HFFc6 (cell line): ENCODE measurements around the gene NLGN1. TPM values are rescaled to one million over a fixed set of nuclear protein-coding genes. Genes with fewer than 3 reads are reported as not detected.

ENCODE experiments used
- DNase-seq: peaks from one replicate; pipeline ENCODE4 v3.0.0-alpha.2; 2018
- H3K27ac Mint-ChIP-seq: 2 replicates; pipeline ENCODE4 v1.8.0; 2020; ENCODE audit warnings: mild to moderate bottlenecking, mixed read lengths
- H3K27me3 Mint-ChIP-seq: 2 replicates; pipeline ENCODE4 v1.8.0; 2021; ENCODE audit warnings: mild to moderate bottlenecking, moderate library complexity, mixed read lengths; ENCODE audit not compliant: insufficient read depth
- H3K36me3 Mint-ChIP-seq: 2 replicates; pipeline ENCODE4 v1.8.0; 2021; ENCODE audit warnings: low read depth, mixed read lengths
- H3K4me1 Mint-ChIP-seq: 2 replicates; pipeline ENCODE4 v1.8.0; 2020; ENCODE audit warnings: low read depth, mixed read lengths
- H3K4me3 Mint-ChIP-seq: 2 replicates; pipeline ENCODE4 v1.8.0; 2020; ENCODE audit warnings: mild to moderate bottlenecking, moderate library complexity, mixed read lengths
- H3K9me3 Mint-ChIP-seq: 2 replicates; pipeline ENCODE4 v1.8.0; 2020; ENCODE audit warnings: mild to moderate bottlenecking, mixed read lengths
- total RNA-seq, 6 experiments: library from RNA; stranded (reverse); fragmentation: NEBNext Ultra II Directional; extraction: Animal tissue kit (Norgen Biotek cat#: 25700); gene quantifications; 2 replicates in 1 of 6; 3 replicates in 5 of 6; pipeline ENCODE4 v1.2.3, GENCODE V29; 2021
- TF ChIP-seq, protein P1 (sequence below): fragments of 200-600 bp; sonication (generic); IDR thresholded peaks from 2 replicates; pipeline ENCODE4 v1.5.0; 2021; ENCODE audit warnings: antibody characterized with exemption, mild to moderate bottlenecking

Gene NLGN1
- total RNA-seq, 6 experiments from 2014 or later, result 10.0 to 17.2 (median 15.7) TPM

DNA sequence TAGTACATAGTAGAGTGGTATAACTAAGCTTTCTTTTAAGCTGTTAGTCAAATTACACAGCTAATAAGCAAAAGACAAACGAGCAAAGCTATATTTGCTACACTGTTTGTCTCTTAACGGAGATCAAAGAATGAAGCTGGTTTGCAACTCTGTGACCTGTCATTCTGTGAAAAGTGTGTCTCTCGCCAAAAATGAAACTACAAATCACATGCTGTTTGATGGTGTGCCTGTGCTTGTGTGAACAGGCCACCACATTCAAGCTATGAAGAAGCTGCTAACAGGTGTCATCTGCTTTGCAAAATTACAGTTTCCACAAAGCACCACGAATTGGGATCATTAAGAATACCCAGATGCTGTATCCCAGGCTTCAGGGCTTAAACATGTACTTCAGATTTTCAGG lies 793.8 kb downstream of the NLGN1 start:
- no peaks in the 10 kb centered on the region for H3K36me3 Mint-ChIP-seq
- H3K4me1 Mint-ChIP-seq, result peaks cover 34% of the 10 kb centered on the region
- H3K27me3 Mint-ChIP-seq, result no peaks in the 10 kb centered on the region; the same call in 1 of the 2 replicates
- TF ChIP-seq, protein P1, sequence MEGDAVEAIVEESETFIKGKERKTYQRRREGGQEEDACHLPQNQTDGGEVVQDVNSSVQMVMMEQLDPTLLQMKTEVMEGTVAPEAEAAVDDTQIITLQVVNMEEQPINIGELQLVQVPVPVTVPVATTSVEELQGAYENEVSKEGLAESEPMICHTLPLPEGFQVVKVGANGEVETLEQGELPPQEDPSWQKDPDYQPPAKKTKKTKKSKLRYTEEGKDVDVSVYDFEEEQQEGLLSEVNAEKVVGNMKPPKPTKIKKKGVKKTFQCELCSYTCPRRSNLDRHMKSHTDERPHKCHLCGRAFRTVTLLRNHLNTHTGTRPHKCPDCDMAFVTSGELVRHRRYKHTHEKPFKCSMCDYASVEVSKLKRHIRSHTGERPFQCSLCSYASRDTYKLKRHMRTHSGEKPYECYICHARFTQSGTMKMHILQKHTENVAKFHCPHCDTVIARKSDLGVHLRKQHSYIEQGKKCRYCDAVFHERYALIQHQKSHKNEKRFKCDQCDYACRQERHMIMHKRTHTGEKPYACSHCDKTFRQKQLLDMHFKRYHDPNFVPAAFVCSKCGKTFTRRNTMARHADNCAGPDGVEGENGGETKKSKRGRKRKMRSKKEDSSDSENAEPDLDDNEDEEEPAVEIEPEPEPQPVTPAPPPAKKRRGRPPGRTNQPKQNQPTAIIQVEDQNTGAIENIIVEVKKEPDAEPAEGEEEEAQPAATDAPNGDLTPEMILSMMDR, result no peak
- H3K4me3 Mint-ChIP-seq, result no peak overlapping the region
- H3K27ac Mint-ChIP-seq, result no peak overlapping the region
- no peak for DNase-seq
- no peaks in the 10 kb centered on the region for H3K9me3 Mint-ChIP-seq

DNA sequence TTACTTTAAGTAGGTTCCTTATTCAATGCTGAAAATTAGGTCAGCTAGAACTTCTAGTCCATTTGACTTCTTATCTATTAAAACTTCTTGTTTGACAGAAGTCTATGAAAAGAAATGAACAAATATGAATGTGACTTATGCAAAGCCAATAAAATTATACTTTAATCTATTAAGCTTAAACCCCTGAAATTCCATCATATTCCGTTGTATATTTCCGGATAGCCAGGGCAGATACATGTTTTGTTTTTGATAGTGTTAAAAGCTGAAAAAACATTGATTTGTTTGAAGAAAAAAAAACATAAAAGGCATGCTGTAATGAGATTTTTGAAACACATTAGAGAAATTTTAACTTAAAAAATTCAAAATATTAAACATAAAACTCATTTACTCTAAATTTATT lies 794.4 kb downstream of the NLGN1 start:
- Mint-ChIP-seq H3K27me3 (no peaks in the 10 kb centered on the region; the same call in 1 of the 2 replicates), H3K4me3 (no peak overlapping the region), H3K9me3 (no peaks in the 10 kb centered on the region), H3K27ac (no peak overlapping the region), H3K4me1 (peaks cover 29% of the 10 kb centered on the region), H3K36me3 (no peaks in the 10 kb centered on the region)
- no peak for DNase-seq
- TF ChIP-seq, protein P1, result no peak

DNA sequence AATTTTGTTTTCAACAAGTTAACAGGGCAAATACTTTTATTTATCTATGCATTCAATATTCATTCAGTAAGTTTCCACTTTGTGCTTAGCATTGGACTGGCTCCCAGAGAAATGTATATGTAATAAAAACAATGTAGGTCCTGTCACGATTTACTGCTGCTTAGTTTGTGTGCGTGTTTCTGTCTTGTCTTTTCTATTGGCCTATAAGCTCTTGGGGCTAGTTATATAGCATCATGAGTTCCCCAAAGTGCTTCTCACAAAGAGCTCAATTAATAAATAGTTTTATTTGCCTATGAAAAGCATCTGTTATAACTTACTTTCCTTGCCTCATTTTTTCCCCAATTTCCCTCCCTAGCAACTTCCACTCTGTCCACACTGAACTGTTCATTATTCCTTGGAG lies 794.9 kb downstream of the NLGN1 start:
- Mint-ChIP-seq H3K4me3 (no peak overlapping the region), H3K27ac (no peak overlapping the region), H3K36me3 (no peaks in the 10 kb centered on the region), H3K27me3 (no peaks in the 10 kb centered on the region; the same call in 1 of the 2 replicates), H3K4me1 (peaks cover 29% of the 10 kb centered on the region), H3K9me3 (no peaks in the 10 kb centered on the region)
- TF ChIP-seq, protein P1, result no peak
- DNase-seq, result no peak

DNA sequence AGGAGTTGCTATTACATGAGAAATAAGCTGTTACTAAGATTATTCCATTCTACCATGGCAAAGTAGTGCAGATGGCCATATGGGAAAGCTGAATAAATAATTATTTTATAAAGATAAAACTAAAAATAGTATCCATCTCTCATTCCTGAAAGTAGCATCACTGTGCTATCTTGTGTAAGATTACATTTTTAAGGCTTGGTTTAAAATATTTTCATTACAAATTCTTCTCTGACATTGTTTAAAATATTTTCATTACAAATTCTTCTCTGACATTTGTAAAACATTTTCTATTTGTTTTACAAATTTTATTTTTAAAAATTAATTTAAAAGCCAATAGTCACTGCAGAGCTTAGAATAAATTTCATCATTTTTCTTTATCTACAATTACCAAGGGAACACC lies 796.1 kb downstream of the NLGN1 start:
- Mint-ChIP-seq H3K27me3 (no peaks in the 10 kb centered on the region; the same call in 1 of the 2 replicates), H3K9me3 (no peaks in the 10 kb centered on the region), H3K4me3 (no peak overlapping the region), H3K27ac (peak overlapping the region; percentile 47), H3K36me3 (no peaks in the 10 kb centered on the region), H3K4me1 (peaks cover 36% of the 10 kb centered on the region)
- DNase-seq, result peak; percentile 3
- TF ChIP-seq, protein P1, result no peak

DNA sequence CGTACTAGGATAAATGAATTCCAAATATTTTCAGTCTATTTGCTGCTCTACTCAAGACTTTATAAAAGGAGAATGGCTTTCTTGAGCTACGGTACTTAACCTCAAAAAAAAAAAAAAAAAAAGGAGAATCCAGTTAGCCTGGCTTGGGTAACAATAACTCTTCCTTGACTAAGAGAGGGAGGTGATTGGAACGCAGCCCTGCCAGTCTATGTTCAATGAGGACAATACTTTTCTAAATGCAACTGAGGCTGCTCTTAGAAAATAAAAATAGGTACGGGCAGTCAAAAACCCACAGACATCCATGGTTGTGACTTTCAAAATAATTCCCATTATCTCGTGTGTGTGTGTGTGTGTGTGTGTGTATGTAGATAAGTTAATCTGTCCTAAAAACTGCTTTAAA lies 799.9 kb downstream of the NLGN1 start:
- H3K4me1 Mint-ChIP-seq, result peaks cover 39% of the 10 kb centered on the region
- no peak for DNase-seq
- H3K4me3 Mint-ChIP-seq, result no peak overlapping the region
- H3K27ac Mint-ChIP-seq, result no peak overlapping the region
- no peaks in the 10 kb centered on the region for H3K36me3 Mint-ChIP-seq
- TF ChIP-seq, protein P1, result no peak
- no peaks in the 10 kb centered on the region for H3K9me3 Mint-ChIP-seq
- no peaks in the 10 kb centered on the region; the same call in 1 of the 2 replicates for H3K27me3 Mint-ChIP-seq

DNA sequence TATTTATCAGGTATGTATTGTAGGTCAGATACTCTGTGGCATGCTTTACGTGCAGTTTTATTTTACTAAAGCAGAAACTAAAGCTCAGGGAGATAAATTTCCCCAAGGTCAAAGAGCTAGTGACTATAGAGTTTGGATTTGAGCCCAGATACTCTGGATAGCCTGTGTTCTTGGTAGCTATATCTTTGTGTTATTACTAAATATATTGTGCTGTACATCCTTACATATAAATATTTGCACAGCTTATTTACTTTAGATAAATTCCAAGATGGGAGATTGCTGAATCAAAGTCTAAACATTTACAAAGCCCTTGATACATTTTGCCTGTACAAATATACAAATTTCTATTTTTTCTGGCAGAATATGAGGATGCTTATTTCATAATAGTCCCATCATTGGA lies 800.7 kb downstream of the NLGN1 start:
- peaks cover 36% of the 10 kb centered on the region for H3K4me1 Mint-ChIP-seq
- no peaks in the 10 kb centered on the region; the same call in 1 of the 2 replicates for H3K27me3 Mint-ChIP-seq
- no peaks in the 10 kb centered on the region for H3K36me3 Mint-ChIP-seq
- DNase-seq, result peak; percentile 11
- TF ChIP-seq, protein P1, result no peak
- H3K4me3 Mint-ChIP-seq, result no peak overlapping the region
- no peaks in the 10 kb centered on the region for H3K9me3 Mint-ChIP-seq
- H3K27ac Mint-ChIP-seq, result no peak overlapping the region
